IPS-18c (cell line): ENCODE results near the gene VSNL1.

Source experiments
- H3K4me3 ChIP-seq: 2 replicates; pipeline ENCODE4 v1.7.0; 2013; ENCODE audit warnings: low read depth, mild to moderate bottlenecking, low read length, moderate library complexity; ENCODE audit not compliant: insufficient read depth
- H3K9me3 ChIP-seq: one replicate; pipeline ENCODE4 v1.6.1; 2013; ENCODE audit warnings: mild to moderate bottlenecking, low read length, moderate library complexity; ENCODE audit not compliant: control insufficient read depth, insufficient read depth

Gene VSNL1

DNA sequence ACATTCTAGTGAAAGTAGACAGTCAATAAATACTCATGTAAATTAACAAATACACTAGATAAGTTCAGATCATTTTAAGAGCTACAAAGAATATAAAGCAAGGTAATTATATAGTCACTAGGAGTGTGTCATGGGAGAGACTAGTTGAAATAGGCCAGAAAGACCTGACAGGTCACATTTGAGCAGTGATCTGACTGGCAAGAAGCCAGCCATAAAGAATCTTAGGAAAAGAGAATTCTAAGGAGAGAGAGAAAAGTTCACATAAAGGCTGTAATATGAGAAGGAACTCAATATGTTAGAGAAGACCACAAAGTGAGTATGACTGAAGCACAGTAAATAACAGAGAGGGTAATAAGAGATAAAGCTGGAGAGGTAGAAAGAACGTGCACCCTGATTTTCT is 31.2 kb downstream of the VSNL1 start:
- H3K4me3 ChIP-seq, result no peak overlapping the region
- H3K9me3 ChIP-seq, result no peaks in the 10 kb centered on the region

DNA sequence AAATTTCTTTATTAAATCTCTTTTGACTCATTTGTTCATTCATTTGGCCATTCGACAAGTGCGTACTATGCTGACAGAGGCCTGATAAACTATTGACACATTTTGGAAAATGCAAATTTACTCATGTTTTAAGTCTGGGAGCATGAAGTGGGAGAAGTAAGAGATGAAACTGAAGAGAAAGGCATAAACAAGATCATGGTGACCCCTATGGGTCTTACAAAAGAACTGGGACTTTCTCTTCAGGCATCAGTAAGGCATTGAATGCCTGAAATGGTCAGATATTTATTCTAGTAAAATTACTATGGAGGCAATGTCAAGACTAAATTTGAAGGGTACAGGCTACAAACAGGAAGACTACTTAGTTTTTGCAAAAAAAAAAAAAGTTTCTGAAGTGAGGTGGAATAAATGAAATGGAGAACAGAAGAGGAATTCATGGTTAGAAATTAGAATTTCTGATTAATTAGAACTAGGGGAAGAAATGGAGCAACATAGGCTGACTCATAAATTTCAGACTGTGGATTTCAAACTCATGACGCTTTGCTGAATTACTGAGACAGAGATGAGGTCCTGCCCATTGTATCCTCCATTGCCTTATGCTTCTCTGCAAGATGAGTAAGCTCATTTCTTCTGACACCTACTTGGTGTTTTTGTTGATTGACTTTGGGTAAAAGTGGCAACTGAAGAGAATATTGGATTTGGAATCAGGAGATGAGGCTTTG is 32.7 kb downstream of the VSNL1 start:
- H3K4me3 ChIP-seq, result no peak overlapping the region
- H3K9me3 ChIP-seq, result no peaks in the 10 kb centered on the region

DNA sequence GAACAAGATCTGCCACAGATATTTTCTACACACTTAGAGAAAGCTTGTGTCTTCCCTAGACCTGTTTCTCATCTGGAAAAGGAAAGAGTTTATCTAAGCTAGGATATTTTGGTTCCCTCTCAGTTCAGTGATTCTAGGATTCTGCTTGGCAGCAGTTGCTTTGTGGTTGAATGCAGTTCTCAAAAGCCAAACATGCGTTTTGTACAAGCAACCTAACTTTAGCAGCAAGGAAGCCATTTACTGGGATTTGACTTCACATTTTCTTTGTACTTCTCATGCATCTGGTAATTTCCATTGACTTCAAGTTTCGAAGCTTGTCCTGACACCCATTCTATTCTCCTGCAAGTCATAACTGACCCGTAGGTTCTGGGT is 33.3 kb downstream of the VSNL1 start:
- no peak overlapping the region for H3K4me3 ChIP-seq
- H3K9me3 ChIP-seq, result no peaks in the 10 kb centered on the region

DNA sequence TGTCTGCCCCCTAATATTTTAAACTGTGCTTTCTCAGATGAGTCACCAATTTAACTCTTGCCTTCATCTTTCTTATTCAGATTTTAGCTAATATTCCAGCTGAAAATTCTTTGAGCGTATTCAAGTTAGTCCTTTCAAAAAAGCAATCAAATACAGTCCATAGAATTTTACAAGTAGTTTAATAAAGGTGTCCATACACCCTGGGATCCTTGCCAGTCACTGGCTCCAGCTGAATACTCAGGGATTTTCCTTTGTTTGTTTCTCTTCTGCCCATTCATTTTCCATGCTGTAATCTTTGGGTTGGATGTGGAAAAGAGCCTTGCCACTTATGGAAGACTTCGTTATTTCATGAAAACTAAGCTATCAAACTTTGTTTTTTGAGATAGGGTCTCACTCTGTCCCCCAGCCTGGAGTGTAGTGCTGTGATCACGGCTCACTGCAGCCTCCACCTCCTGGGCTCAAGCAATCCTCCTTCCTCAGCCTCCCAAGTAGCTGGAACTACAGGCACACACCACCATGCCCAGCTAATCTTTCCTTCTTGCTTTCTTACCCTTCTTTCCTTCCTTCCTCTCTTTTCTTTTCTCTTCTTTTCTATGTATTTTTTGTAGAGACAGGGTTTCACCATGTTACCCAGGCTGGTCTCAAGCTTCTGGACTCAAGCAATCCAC is 34.0 kb downstream of the VSNL1 start:
- no peaks in the 10 kb centered on the region for H3K9me3 ChIP-seq
- no peak overlapping the region for H3K4me3 ChIP-seq

DNA sequence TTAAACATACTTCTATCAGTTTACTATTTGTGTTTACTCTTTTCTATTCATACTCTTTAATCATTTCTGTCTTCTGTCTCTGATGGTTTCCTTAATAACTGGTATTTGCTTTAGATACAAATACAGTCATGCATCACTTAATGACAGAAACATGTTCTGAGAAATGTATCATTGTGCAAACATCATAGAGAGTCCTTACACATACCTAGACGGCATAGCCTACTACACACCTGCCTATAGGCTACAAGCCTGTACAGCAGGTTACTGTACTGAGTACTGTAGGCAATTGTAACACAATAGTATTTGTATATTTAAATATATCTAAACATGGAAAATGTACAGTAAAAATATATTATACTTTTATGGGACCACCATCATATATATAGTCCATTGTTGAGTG is 36.3 kb downstream of the VSNL1 start:
- no peaks in the 10 kb centered on the region for H3K9me3 ChIP-seq
- H3K4me3 ChIP-seq, result no peak overlapping the region

DNA sequence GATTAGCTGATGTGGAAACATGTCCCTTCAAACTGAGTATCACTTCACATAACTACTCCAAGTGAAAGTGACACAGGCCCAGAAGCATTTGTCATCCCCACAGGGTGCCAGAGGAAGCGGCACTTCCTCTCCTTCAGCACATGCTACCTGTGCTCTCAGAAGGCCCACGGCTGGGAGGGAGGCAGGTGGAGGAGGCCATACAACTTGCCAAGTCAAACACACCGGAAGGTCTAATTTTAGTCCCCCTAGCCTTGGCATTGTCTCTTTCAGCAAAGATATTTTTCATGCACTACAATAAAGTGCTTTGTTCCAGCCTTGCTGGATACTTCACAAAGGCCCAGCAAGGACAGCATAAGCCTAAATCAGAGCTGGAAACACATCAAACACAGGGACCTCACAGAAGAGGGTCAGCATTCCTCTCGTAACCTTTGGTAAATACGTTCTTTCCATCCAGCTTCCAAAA is 38.0 kb downstream of the VSNL1 start:
- Histone ChIP-seq H3K4me3 (no peak overlapping the region), H3K9me3 (no peaks in the 10 kb centered on the region)

DNA sequence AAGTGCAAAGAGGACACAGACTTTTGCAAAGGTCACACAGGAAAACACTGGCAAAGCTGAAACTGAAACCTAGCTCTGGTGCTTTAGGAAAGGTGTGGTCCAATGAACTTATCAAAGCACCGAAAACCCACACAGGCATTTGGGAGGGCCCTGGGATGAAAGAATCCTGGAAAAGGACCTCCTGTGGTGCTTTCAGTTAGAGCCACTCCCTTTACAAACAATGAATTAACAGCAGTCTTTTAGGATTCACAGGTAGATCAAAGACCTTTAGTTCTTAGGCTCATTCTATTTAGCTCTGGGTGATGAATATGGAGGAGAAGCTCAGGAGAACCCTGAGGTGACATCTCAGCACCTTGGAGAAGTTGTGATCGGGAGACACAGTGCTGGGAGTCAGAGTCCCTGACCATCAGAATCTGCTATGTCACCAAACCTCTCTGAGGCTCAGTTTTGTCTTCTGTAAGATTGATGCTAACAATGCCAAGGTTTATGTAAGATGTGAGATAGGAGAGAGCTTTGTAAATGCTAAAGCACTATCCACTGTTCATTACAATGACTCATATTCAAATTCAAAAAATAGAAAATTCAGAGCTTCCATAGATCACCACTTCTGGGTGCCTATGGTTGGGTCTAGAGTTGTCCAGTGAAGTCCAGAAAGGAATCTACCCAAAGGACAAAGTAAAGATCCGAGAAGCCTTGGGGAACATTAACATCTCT is 39.3 kb downstream of the VSNL1 start:
- Histone ChIP-seq H3K9me3 (no peaks in the 10 kb centered on the region), H3K4me3 (no peak overlapping the region)

DNA sequence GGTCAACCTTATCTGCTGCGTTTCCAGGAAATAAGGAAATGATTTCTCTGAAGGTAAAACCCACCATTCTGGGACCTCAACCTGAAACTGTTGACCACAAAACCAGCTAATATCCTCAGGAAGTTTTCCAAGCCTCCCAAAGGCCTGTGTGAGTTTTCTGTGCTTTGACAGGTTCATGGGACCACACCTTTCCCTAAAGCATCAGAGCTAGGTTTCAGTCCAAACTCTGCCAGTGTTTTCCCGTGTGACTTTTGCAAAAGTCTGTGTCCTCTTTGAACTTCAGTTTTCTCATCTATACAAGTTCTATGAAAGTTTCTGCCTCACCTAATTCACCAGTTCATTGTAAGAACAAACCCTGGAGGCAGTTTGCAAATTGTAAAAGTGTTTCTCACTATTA is 39.8 kb downstream of the VSNL1 start:
- no peak overlapping the region for H3K4me3 ChIP-seq
- no peaks in the 10 kb centered on the region for H3K9me3 ChIP-seq

DNA sequence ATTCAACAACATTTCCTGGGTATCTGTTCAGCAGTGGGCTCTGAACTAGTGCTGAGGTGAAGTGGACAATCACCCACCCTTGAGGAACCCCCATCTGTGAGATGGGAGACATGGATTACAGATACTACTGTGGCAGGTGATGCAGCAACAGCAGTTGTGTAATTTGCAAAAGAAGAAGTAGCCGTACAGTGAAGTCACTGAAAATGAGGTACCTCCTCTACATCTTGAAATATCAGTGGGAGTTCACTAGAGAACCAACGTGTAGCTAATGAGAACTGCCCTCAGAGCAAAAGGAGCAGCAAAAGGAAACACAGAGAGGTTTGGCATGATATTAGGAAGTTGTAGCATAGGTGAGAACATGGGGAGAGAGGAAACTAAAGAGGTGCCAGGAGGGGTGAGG is 41.3 kb downstream of the VSNL1 start:
- Histone ChIP-seq H3K9me3 (no peaks in the 10 kb centered on the region), H3K4me3 (no peak overlapping the region)

DNA sequence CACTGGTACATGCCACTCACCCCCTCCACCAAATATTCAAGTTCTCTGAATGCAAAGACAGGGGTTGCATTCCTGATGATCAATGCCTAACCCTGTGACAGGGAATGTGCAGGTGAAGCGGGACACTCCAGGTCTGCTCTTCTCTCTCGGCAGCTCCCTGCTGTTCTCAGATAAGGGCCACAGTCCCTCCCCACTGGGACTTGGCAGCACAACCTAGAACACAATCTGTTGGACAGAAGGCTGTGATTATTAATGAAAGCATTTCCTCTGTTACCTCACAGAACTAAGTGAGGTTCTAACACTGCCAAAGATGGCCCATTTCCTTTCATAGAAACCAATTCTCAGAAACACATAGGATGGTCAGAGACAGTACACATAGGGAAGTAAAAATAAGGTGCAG is 42.7 kb downstream of the VSNL1 start:
- Histone ChIP-seq H3K4me3 (no peak overlapping the region), H3K9me3 (no peaks in the 10 kb centered on the region)

DNA sequence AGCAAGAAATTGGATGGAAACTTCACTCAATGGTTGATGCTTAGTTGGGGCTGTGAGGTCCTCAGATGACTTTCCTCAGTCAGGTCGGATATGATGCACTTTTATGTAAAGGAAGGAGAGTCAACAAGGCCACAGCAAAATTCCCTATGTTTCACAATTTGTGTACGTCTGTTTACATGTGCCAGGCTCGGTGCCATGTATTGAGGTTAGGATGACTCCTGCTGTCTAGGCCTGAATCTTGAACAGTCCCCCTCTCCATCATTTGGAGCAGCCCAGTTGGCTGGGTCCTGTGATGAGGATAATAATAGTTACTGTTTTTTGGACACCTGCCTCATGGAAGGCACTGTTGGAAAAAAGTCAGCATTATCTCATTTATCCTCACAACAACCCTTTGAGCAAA is 43.1 kb downstream of the VSNL1 start:
- H3K9me3 ChIP-seq, result no peaks in the 10 kb centered on the region
- no peak overlapping the region for H3K4me3 ChIP-seq

DNA sequence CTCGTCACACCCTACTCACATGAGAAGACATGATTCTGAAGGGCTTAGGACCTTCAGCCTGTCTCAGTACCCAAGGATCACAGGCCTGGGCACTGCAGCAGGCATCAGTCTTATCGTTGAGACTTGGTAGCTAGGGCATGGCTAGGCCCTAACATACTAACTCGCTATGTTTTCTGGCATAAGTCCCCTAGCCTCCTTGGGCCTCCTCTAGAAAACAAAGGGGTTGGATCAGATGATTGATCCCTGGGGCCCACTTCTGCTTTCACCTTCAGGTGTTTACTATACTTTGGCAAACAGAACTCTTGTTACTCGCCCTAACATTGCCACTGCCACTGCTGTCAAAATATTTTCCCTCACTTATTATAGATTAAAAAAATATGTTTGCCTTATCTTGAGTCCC is 44.2 kb downstream of the VSNL1 start:
- Histone ChIP-seq H3K9me3 (no peaks in the 10 kb centered on the region), H3K4me3 (no peak overlapping the region)

DNA sequence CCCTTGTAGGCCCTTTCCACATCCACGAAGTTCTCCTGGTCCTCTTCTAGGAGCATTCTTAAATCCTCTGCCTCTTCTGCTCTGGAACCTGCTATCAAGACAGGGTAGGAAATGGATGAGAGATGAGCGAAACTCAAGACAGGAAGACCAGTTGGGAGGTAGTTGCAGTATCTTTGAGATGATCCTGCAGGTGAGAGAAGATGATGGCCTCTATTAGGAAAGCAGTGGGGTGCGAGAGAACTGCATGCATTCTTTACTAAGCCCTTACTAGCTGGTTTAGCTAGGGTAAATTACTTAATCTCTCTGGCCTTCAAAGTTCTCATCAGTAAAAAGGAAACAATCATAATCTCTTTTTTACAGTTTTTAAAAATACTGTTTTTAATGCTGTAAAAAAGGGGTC is 47.0 kb downstream of the VSNL1 start:
- no peaks in the 10 kb centered on the region for H3K9me3 ChIP-seq
- H3K4me3 ChIP-seq, result no peak overlapping the region

DNA sequence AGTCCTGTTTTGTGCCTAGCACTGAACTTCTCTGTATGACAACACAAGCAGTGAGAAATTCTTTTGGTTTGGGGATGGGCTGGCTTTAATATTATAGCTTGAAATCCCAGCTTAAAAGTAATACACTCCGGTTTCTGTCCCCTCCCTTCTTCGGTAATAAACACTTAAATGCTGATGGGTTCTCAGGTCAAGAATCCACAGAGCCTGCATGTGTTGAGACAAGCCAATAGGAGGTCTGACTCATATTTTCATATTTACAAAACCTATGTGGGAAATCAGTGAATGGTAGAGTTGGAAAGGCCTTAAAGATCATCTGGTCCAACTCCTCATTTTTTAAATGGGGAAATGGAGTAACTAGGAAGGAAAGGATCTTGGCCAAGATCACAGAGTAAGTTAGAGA is 47.5 kb downstream of the VSNL1 start:
- Histone ChIP-seq H3K9me3 (no peaks in the 10 kb centered on the region), H3K4me3 (no peak overlapping the region)

DNA sequence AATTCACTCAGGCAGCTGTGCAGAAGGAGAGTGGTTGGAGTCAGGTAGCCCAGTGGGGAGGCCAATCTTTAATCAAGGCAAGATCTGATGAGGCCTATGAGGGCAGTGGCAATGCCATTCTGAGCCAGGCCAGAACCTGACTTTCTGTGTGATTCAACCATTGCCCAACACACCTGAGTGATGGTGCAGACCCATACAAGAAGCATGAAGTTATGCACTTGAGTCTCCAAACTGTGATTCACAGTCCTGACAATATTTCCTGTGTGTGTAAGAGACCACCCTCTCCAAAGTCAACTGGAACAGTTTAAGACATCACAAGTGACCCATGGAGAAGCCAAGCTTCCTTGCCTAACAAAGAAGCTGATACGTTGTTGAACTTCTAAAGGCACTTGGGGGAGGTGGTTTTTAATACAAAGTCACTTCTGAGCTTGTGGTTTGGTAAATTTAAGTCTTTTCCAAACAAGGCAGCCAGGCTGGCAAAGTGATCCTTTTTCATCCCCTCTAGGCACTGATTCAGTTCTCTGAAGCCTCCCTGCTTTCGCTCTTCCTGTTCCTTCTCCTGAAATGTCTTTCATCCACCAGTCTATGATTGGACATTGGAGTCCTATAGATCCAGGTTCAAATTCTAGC is 49.0 kb downstream of the VSNL1 start:
- H3K9me3 ChIP-seq, result no peaks in the 10 kb centered on the region
- H3K4me3 ChIP-seq, result no peak overlapping the region

DNA sequence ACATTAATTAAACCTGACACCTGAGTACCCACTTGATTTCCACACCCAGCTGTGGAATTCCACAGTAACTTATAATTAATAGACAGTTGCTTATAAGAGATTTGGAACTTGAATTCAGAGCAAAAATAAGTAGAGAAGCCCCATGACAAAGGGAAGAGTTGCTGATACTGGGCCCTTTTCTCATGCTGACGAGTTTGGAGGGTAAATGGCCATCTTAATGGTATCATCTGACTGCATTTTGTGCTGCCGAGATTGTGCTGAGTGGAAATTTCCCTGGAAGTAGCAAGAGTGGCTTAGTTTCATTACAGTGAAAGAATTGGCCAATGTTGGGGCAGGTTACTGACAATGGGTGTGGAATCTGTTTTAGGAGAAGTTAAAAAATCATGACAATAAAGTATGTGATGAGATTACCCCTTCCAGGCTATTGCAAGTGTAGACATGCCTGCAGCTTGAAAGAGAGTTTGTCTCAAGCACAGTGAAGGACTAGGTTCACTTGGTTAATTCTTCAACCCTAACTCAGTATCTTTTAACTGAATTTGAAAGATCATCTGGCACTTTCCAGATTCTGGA is 49.9 kb downstream of the VSNL1 start:
- no peaks in the 10 kb centered on the region for H3K9me3 ChIP-seq
- H3K4me3 ChIP-seq, result no peak overlapping the region

DNA sequence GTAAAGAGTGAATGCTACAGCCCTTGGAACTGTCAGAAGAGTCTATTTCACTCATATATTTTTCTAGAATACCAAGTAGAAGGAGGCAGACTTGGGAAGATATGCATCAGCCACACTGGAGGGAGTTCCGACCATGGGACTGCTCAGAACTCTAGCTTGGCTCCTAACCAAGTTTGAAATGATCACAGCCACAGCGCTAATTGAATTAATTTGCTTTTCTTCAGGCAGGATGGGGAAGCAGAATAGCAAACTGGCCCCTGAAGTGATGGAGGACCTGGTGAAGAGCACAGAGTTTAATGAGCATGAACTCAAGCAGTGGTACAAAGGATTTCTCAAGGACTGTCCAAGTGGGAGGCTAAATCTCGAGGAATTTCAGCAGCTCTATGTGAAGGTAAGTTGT is 51.4 kb downstream of the VSNL1 start:
- no peak overlapping the region for H3K4me3 ChIP-seq
- no peaks in the 10 kb centered on the region for H3K9me3 ChIP-seq
